HEK293 (cell line): ENCODE results near the gene ADAMTS13.

Source experiments
- CTCF ChIA-PET: fragments of 350-600 bp; formaldehyde crosslinking; extraction: SDS; loops from one replicate; lab custom pipeline; 2021; ENCODE audit warnings: antibody characterized with exemption; lab: Yijun Ruan, JAX
- POLR2A ChIA-PET: fragments of 300-600 bp; formaldehyde crosslinking; extraction: SDS; loops from one replicate; lab custom pipeline; 2020; ENCODE audit warnings: antibody characterized with exemption, inconsistent platforms; lab: Yijun Ruan, JAX
- H3K27ac ChIP-seq: fragments of 200-500 bp; sonication (Bioruptor generic); 2 replicates; pipeline ENCODE4 v1.5.1; 2014; ENCODE audit warnings: low read depth, low read length, control low read depth, inconsistent platforms; ENCODE audit errors: extremely low read depth
- H3K36me3 ChIP-seq, 2 experiments: fragments of 200-500 bp in 1 of 2; sonication (Bioruptor generic) in 1 of 2; 1 replicate in 1 of 2; 2 replicates in 1 of 2; pipeline ENCODE4 v1.5.1; 2014 to 2017; ENCODE audit warnings: inconsistent platforms in 2 of 2, low read length in 2 of 2; ENCODE audit not compliant: control insufficient read depth in 2 of 2, insufficient read depth in 1 of 2
- H3K4me1 ChIP-seq: fragments of 200-500 bp; sonication (Bioruptor generic); 2 replicates; pipeline ENCODE4 v1.5.1; 2014; ENCODE audit warnings: mild to moderate bottlenecking, low read length, inconsistent platforms; ENCODE audit not compliant: control insufficient read depth, insufficient read depth
- H3K4me3 ChIP-seq: 2 replicates; pipeline ENCODE4 v1.5.1; 2011; ENCODE audit warnings: low read depth, mild to moderate bottlenecking, control low read depth, low read length, moderate library complexity
- H3K9me3 ChIP-seq: fragments of 200-500 bp; sonication (Bioruptor generic); 2 replicates; pipeline ENCODE4 v1.5.1; 2014; ENCODE audit warnings: low read depth, low read length, inconsistent platforms; ENCODE audit not compliant: control insufficient read depth, insufficient read depth
- BCL11B ChIP-seq: fragments of 450-650 bp; formaldehyde crosslinking; IDR thresholded peaks from 2 replicates; pipeline ENCODE4 v1.5.1; 2016; ENCODE audit warnings: low read depth, missing biosample characterization, missing genetic modification characterization
- EGR2 ChIP-seq: fragments of 450-650 bp; formaldehyde crosslinking; IDR thresholded peaks from 2 replicates; pipeline ENCODE4 v1.5.1; 2016; ENCODE audit warnings: low read depth, missing biosample characterization, missing genetic modification characterization
- KLF1 ChIP-seq: fragments of 450-650 bp; formaldehyde crosslinking; IDR thresholded peaks from 2 replicates; pipeline ENCODE4 v1.5.1; 2016; ENCODE audit warnings: missing biosample characterization, missing genetic modification characterization
- KLF10 ChIP-seq: fragments of 450-650 bp; IDR thresholded peaks from 2 replicates; pipeline ENCODE4 v1.5.1; 2018; ENCODE audit warnings: missing biosample characterization, mild to moderate bottlenecking, missing genetic modification characterization
- SP2 ChIP-seq: fragments of 450-650 bp; formaldehyde crosslinking; IDR thresholded peaks from 2 replicates; pipeline ENCODE4 v1.5.1; 2016; ENCODE audit warnings: missing biosample characterization, missing genetic modification characterization
- SP3 ChIP-seq: fragments of 450-650 bp; formaldehyde crosslinking; IDR thresholded peaks from 2 replicates; pipeline ENCODE4 v1.5.1; 2016; ENCODE audit warnings: missing biosample characterization, missing genetic modification characterization
- ZFP69B ChIP-seq: fragments of 450-650 bp; formaldehyde crosslinking; IDR thresholded peaks from 2 replicates; pipeline ENCODE4 v1.5.1; 2016; ENCODE audit warnings: missing biosample characterization, missing genetic modification characterization
- ZNF112 ChIP-seq: fragments of 450-650 bp; formaldehyde crosslinking; IDR thresholded peaks from 2 replicates; pipeline ENCODE4 v1.5.0; 2017; ENCODE audit warnings: missing biosample characterization, missing genetic modification characterization
- ZNF114 ChIP-seq: fragments of 450-650 bp; formaldehyde crosslinking; IDR thresholded peaks from 2 replicates; pipeline ENCODE4 v1.5.0; 2017; ENCODE audit warnings: missing biosample characterization, missing genetic modification characterization
- ZNF138 ChIP-seq: fragments of 450-650 bp; formaldehyde crosslinking; IDR thresholded peaks from 2 replicates; pipeline ENCODE4 v1.5.1; 2016; ENCODE audit warnings: missing biosample characterization, missing genetic modification characterization, borderline replicate concordance
- ZNF214 ChIP-seq: fragments of 450-650 bp; formaldehyde crosslinking; IDR thresholded peaks from 2 replicates; pipeline ENCODE4 v1.5.1; 2017; ENCODE audit warnings: missing biosample characterization, mild to moderate bottlenecking, missing genetic modification characterization, borderline replicate concordance
- ZNF221 ChIP-seq: fragments of 450-650 bp; formaldehyde crosslinking; IDR thresholded peaks from 2 replicates; pipeline ENCODE4 v1.5.1; 2017; ENCODE audit warnings: missing biosample characterization, missing genetic modification characterization, borderline replicate concordance
- ZNF248 ChIP-seq: fragments of 450-650 bp; formaldehyde crosslinking; IDR thresholded peaks from 2 replicates; pipeline ENCODE4 v1.5.1; 2017; ENCODE audit warnings: missing biosample characterization, missing genetic modification characterization
- ZNF302 ChIP-seq: fragments of 450-650 bp; formaldehyde crosslinking; IDR thresholded peaks from 2 replicates; pipeline ENCODE4 v1.5.1; 2016; ENCODE audit warnings: missing biosample characterization, missing genetic modification characterization, low read depth
- ZNF311 ChIP-seq: fragments of 450-650 bp; formaldehyde crosslinking; IDR thresholded peaks from 2 replicates; pipeline ENCODE4 v1.5.1; 2017; ENCODE audit warnings: missing biosample characterization, missing genetic modification characterization, borderline replicate concordance
- ZNF335 ChIP-seq: fragments of 450-650 bp; formaldehyde crosslinking; conservative IDR thresholded peaks from 2 replicates; pipeline ENCODE4 v1.5.1; 2016; ENCODE audit warnings: missing biosample characterization, missing genetic modification characterization
- ZNF366 ChIP-seq: fragments of 450-650 bp; formaldehyde crosslinking; conservative IDR thresholded peaks from 2 replicates; pipeline ENCODE4 v1.5.1; 2016; ENCODE audit warnings: missing biosample characterization, missing genetic modification characterization
- ZNF404 ChIP-seq: fragments of 450-650 bp; formaldehyde crosslinking; IDR thresholded peaks from 2 replicates; pipeline ENCODE4 v1.5.1; 2017; ENCODE audit warnings: missing biosample characterization, missing genetic modification characterization
- ZNF473 ChIP-seq: fragments of 450-650 bp; formaldehyde crosslinking; IDR thresholded peaks from 2 replicates; pipeline ENCODE4 v1.5.1; 2017; ENCODE audit warnings: missing biosample characterization, missing genetic modification characterization
- ZNF529 ChIP-seq: fragments of 450-650 bp; formaldehyde crosslinking; IDR thresholded peaks from 2 replicates; pipeline ENCODE4 v1.5.1; 2017; ENCODE audit warnings: missing genetic modification characterization, missing biosample characterization; ENCODE audit not compliant: insufficient replicate concordance
- ZNF621 ChIP-seq: fragments of 450-650 bp; formaldehyde crosslinking; IDR thresholded peaks from 2 replicates; pipeline ENCODE4 v1.5.1; 2017; ENCODE audit warnings: missing biosample characterization, missing genetic modification characterization
- TF ChIP-seq, protein P1 (sequence below): fragments of 450-650 bp; formaldehyde crosslinking; IDR thresholded peaks from 2 replicates; pipeline ENCODE4 v1.5.1; 2016; ENCODE audit warnings: missing biosample characterization, missing genetic modification characterization
- TF ChIP-seq, protein P2 (sequence below): fragments of 450-650 bp; formaldehyde crosslinking; IDR thresholded peaks from 2 replicates; pipeline ENCODE4 v1.5.1; 2016; ENCODE audit warnings: missing biosample characterization, missing genetic modification characterization
- TF ChIP-seq, protein P3 (sequence below): fragments of 450-650 bp; formaldehyde crosslinking; IDR thresholded peaks from 2 replicates; pipeline ENCODE4 v1.5.1; 2016; ENCODE audit warnings: missing biosample characterization, missing genetic modification characterization

ADAMTS13 gene

GRCh38 chr9:133417541-133418461 lies 4.4 kb upstream of the ADAMTS13 start, which contains the start of gene REXO4 (continued):
- TF ChIP-seq ZNF248 (no peak), ZNF112 (no peak)

- Histone ChIP-seq H3K36me3 (peaks cover 6 to 28% of the 10 kb centered on the region in 2 experiments; a peak in 2 of 3 replicates), H3K4me3 (no peak overlapping the region), H3K9me3 (no peaks in the 10 kb centered on the region), H3K4me1 (no peaks in the 10 kb centered on the region; the same call in 1 of the 2 replicates), H3K27ac (no peak overlapping the region)
- ChIA-PET POLR2A (interaction anchor here (1.2 to 4.7 kb wide), 3 partner anchors 41 to 71 kb away, joined by 3 to 28 read pairs (median 4); partner anchors contain the start of genes CACFD1, MED22 and RPL7A), CTCF (interaction anchor here (0.7 to 0.9 kb wide), 2 partner anchors 10 to 77 kb away, joined by 3 to 4 read pairs; no protein-coding TSS in a partner anchor)
- TF ChIP-seq SP3 (tag by site-specific recombination) (peak; percentile 13; the same call in 1 of the 2 replicates), KLF1 (tag by site-specific recombination) (0 out of 2 replicates have a peak, but pooled peaks have one; percentile 15), BCL11B (tag by site-specific recombination) (no peak), EGR2 (tag by site-specific recombination) (0 out of 2 replicates have a peak, but pooled peaks have one; percentile 10), SP2 (tag by site-specific recombination) (0 out of 2 replicates have a peak, but pooled peaks have one; percentile 8)
- TF ChIP-seq, protein P1, sequence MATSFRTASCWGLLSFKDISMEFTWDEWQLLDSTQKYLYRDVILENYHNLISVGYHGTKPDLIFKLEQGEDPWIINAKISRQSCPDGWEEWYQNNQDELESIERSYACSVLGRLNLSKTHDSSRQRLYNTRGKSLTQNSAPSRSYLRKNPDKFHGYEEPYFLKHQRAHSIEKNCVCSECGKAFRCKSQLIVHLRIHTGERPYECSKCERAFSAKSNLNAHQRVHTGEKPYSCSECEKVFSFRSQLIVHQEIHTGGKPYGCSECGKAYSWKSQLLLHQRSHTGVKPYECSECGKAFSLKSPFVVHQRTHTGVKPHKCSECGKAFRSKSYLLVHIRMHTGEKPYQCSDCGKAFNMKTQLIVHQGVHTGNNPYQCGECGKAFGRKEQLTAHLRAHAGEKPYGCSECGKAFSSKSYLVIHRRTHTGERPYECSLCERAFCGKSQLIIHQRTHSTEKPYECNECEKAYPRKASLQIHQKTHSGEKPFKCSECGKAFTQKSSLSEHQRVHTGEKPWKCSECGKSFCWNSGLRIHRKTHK: no peak
Measured at GRCh38 chr9:133419005-133419404, 3.2 kb upstream of the ADAMTS13 start.

GRCh38 chr9:133420392-133420827 lies 1.8 kb upstream of the ADAMTS13 start:
- no peaks in the 10 kb centered on the region for H3K9me3 ChIP-seq
- H3K36me3 ChIP-seq: peaks cover 0 to 15% of the 10 kb centered on the region in 2 experiments; a peak in 1 of 3 replicates
- no peak overlapping the region for H3K4me3 ChIP-seq
- no peak overlapping the region for H3K27ac ChIP-seq
- no peaks in the 10 kb centered on the region; the same call in 1 of the 2 replicates for H3K4me1 ChIP-seq
- POLR2A ChIA-PET: no interaction called here
- CTCF ChIA-PET: no interaction called here
- no peak for TF ChIP-seq KLF10 (tag by site-specific recombination)
- no peak for TF ChIP-seq ZNF214 (tag by site-specific recombination)
- TF ChIP-seq, protein P1: no peak
- no peak for TF ChIP-seq ZFP69B
- TF ChIP-seq, protein P2, sequence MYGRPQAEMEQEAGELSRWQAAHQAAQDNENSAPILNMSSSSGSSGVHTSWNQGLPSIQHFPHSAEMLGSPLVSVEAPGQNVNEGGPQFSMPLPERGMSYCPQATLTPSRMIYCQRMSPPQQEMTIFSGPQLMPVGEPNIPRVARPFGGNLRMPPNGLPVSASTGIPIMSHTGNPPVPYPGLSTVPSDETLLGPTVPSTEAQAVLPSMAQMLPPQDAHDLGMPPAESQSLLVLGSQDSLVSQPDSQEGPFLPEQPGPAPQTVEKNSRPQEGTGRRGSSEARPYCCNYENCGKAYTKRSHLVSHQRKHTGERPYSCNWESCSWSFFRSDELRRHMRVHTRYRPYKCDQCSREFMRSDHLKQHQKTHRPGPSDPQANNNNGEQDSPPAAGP (tag by site-specific recombination): no peak
- TF ChIP-seq ZNF138: no peak
- no peak for TF ChIP-seq ZNF221 (tag by site-specific recombination)
- TF ChIP-seq ZNF621: no peak
- no peak for TF ChIP-seq SP2 (tag by site-specific recombination)
- TF ChIP-seq ZNF366 (tag by site-specific recombination): no peak
- TF ChIP-seq ZNF114 (tag by site-specific recombination): no peak
- TF ChIP-seq, protein P3, sequence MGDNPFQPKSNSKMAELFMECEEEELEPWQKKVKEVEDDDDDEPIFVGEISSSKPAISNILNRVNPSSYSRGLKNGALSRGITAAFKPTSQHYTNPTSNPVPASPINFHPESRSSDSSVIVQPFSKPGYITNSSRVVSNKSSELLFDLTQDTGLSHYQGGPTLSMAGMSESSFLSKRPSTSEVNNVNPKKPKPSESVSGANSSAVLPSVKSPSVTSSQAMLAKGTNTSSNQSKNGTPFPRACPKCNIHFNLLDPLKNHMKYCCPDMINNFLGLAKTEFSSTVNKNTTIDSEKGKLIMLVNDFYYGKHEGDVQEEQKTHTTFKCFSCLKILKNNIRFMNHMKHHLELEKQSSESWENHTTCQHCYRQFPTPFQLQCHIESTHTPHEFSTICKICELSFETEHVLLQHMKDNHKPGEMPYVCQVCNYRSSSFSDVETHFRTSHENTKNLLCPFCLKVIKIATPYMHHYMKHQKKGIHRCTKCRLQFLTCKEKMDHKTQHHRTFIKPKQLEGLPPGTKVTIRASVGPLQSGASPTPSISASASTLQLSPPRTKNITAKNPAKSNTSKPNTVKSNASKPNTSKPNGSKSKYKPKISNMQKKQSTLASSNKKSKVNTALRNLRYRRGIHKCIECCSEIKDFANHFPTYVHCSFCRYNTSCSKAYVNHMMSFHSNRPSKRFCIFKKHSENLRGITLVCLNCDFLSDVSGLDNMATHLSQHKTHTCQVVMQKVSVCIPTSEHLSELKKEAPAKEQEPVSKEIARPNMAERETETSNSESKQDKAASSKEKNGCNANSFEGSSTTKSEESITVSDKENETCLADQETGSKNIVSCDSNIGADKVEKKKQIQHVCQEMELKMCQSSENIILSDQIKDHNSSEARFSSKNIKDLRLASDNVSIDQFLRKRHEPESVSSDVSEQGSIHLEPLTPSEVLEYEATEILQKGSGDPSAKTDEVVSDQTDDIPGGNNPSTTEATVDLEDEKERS: no peak
- TF ChIP-seq ZNF404: no peak
- TF ChIP-seq ZNF473 (tag by site-specific recombination): no peak
- TF ChIP-seq ZNF529 (tag by site-specific recombination): no peak
- no peak for TF ChIP-seq ZNF335 (tag by site-specific recombination)
- TF ChIP-seq ZNF302: no peak
- TF ChIP-seq ZNF311 (tag by site-specific recombination): no peak
